HEK293 (cell line): ENCODE measurements around the gene MGAT1.

Experiments used
- CTCF ChIP-seq: fragments of 450-650 bp; formaldehyde crosslinking; IDR thresholded peaks from 2 replicates; pipeline ENCODE4 v1.5.1; 2016; ENCODE audit warnings: missing biosample characterization, missing genetic modification characterization
- GLIS2 ChIP-seq: fragments of 450-650 bp; formaldehyde crosslinking; IDR thresholded peaks from 2 replicates; pipeline ENCODE4 v1.5.1; 2016; ENCODE audit warnings: missing biosample characterization, missing genetic modification characterization
- HOXD13 ChIP-seq: sonication (generic); formaldehyde crosslinking; IDR thresholded peaks from 2 replicates; pipeline ENCODE4 v1.8.0; 2022; ENCODE audit warnings: missing genetic modification reagents, borderline replicate concordance
- KLF1 ChIP-seq: fragments of 450-650 bp; formaldehyde crosslinking; IDR thresholded peaks from 2 replicates; pipeline ENCODE4 v1.5.1; 2016; ENCODE audit warnings: missing biosample characterization, missing genetic modification characterization
- REST ChIP-seq: fragments of 450-650 bp; formaldehyde crosslinking; IDR thresholded peaks from 2 replicates; pipeline ENCODE4 v1.5.1; 2016; ENCODE audit warnings: missing biosample characterization, missing genetic modification characterization
- YY1 ChIP-seq: fragments of 450-650 bp; formaldehyde crosslinking; IDR thresholded peaks from 2 replicates; pipeline ENCODE4 v1.5.1; 2018; ENCODE audit warnings: missing biosample characterization, missing genetic modification characterization
- ZBTB26 ChIP-seq: fragments of 450-650 bp; formaldehyde crosslinking; optimal IDR thresholded peaks from 2 replicates; pipeline ENCODE3; 2016; ENCODE audit warnings: missing biosample characterization, mild to moderate bottlenecking, missing genetic modification characterization
- ZBTB7A ChIP-seq: fragments of 450-650 bp; formaldehyde crosslinking; IDR thresholded peaks from 2 replicates; pipeline ENCODE4 v1.5.1; 2016; ENCODE audit warnings: low read depth, missing biosample characterization, missing genetic modification characterization
- ZNF571 ChIP-seq: fragments of 450-650 bp; formaldehyde crosslinking; IDR thresholded peaks from 2 replicates; pipeline ENCODE4 v1.5.0; 2017; ENCODE audit warnings: missing biosample characterization, missing genetic modification characterization
- TF ChIP-seq, protein P1 (sequence below): fragments of 450-650 bp; formaldehyde crosslinking; IDR thresholded peaks from 2 replicates; pipeline ENCODE4 v1.5.1; 2017; ENCODE audit warnings: missing biosample characterization, missing genetic modification characterization
- TF ChIP-seq, protein P2 (sequence below): fragments of 450-650 bp; formaldehyde crosslinking; IDR thresholded peaks from 2 replicates; pipeline ENCODE4 v1.5.1; 2017; ENCODE audit warnings: missing biosample characterization, missing genetic modification characterization

GRCh38 chr5:180844432-180844831 lies 41.8 kb upstream of the MGAT1 start:
- TF ChIP-seq YY1 (no peak), CTCF (tag by site-specific recombination) (no peak), ZBTB26 (tag by site-specific recombination) (no peak), REST (tag by site-specific recombination) (no peak), GLIS2 (tag by site-specific recombination) (no peak), KLF1 (tag by site-specific recombination) (no peak), ZNF571 (no peak), ZBTB7A (tag by site-specific recombination) (no peak), HOXD13 (CRISPR knock-in tag) (no peak)
- TF ChIP-seq, protein P1, sequence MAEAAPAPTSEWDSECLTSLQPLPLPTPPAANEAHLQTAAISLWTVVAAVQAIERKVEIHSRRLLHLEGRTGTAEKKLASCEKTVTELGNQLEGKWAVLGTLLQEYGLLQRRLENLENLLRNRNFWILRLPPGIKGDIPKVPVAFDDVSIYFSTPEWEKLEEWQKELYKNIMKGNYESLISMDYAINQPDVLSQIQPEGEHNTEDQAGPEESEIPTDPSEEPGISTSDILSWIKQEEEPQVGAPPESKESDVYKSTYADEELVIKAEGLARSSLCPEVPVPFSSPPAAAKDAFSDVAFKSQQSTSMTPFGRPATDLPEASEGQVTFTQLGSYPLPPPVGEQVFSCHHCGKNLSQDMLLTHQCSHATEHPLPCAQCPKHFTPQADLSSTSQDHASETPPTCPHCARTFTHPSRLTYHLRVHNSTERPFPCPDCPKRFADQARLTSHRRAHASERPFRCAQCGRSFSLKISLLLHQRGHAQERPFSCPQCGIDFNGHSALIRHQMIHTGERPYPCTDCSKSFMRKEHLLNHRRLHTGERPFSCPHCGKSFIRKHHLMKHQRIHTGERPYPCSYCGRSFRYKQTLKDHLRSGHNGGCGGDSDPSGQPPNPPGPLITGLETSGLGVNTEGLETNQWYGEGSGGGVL (tag by site-specific recombination): no peak
- TF ChIP-seq, protein P2, sequence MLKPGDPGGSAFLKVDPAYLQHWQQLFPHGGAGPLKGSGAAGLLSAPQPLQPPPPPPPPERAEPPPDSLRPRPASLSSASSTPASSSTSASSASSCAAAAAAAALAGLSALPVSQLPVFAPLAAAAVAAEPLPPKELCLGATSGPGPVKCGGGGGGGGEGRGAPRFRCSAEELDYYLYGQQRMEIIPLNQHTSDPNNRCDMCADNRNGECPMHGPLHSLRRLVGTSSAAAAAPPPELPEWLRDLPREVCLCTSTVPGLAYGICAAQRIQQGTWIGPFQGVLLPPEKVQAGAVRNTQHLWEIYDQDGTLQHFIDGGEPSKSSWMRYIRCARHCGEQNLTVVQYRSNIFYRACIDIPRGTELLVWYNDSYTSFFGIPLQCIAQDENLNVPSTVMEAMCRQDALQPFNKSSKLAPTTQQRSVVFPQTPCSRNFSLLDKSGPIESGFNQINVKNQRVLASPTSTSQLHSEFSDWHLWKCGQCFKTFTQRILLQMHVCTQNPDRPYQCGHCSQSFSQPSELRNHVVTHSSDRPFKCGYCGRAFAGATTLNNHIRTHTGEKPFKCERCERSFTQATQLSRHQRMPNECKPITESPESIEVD: no peak
